AG04450 (cell line): ENCODE measurements around the gene ZNF143. TPM values are rescaled to one million over a fixed set of nuclear protein-coding genes. Genes with fewer than 3 reads are reported as not detected.

Experiments used
- CTCF ChIA-PET: fragments of 300-600, 350-600 bp; formaldehyde crosslinking; extraction: SDS; loops from one replicate; lab custom pipeline; 2022; ENCODE audit warnings: antibody characterized with exemption, inconsistent platforms; lab: Charles Lee
- POLR2A ChIA-PET: fragments of 350-600 bp; formaldehyde crosslinking; extraction: SDS; loops from one replicate; lab custom pipeline; 2021; ENCODE audit warnings: antibody characterized with exemption, inconsistent platforms; lab: Yijun Ruan, JAX
- DNase-seq: peaks from one replicate; pipeline ENCODE4 v3.0.0-alpha.2; 2011; ENCODE audit warnings: low read depth, low spot score
- H3K27ac ChIP-seq: one replicate; pipeline ENCODE4 v1.5.1; 2012; ENCODE audit warnings: low read depth, low read length, control low read depth
- H3K27me3 ChIP-seq: one replicate; pipeline ENCODE4 v1.6.0; 2012; ENCODE audit warnings: low read length; ENCODE audit not compliant: control insufficient read depth, insufficient read depth
- H3K4me3 ChIP-seq: 2 replicates; pipeline ENCODE4 v1.5.1; 2011; ENCODE audit warnings: mild to moderate bottlenecking, low read depth, low read length, control low read depth
- H3K9me3 ChIP-seq: 2 replicates; pipeline ENCODE4 v1.5.1; 2012; ENCODE audit warnings: low read length; ENCODE audit not compliant: control insufficient read depth, insufficient read depth
- polyA plus RNA-seq: library from polyadenylated mRNA; depleted of rRNA; stranded (reverse); fragments of >200 nt; gene quantifications from 2 replicates; pipeline ENCODE4 v1.2.3, GENCODE V29; 2011
- TF ChIP-seq, protein P1 (sequence below): IDR thresholded peaks from 2 replicates; pipeline ENCODE4 v1.5.1; 2011; ENCODE audit warnings: low read depth, low read length, control low read depth, inconsistent platforms

Gene ZNF143
- polyA plus RNA-seq, 1 experiment = 29.4 TPM

DNA sequence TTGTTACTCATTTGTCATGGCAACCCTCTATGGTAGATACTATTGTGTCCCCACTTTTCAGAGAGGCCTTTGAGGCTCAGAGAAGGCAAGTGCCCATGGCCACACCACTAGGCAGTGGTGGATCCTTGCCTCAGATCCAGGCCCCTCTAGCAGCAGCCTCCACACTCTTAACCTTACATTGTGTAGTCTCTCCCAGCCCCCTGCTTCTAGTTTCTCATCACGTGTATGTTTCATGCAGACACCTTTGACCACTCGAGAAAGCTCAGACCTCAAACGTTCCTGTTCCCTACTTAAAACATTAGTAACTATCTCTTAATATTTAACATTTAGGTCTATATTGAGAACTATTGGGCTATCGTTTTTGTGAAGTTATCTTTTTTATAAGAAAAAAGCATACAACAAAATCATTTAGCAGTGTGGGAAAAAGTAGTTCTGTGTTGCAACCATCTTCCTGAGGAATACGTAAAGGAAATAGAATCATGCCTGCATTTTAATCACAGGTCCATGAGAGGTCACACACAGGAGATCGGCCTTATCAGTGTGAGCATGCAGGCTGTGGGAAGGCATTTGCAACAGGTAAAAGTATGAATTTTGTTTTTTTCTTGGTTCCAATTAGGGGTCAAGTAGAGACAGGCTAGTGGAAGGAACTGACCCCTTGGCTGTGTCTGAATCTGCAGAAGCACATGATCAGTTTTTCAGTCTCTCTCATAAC lies 35.1 kb downstream of the ZNF143 start:
- Histone ChIP-seq H3K4me3 (no peak overlapping the region), H3K9me3 (no peaks in the 10 kb centered on the region), H3K27ac (no peak overlapping the region), H3K27me3 (no peaks in the 10 kb centered on the region)
- ChIA-PET CTCF (no interaction called here), POLR2A (no interaction called here)
- no peak for DNase-seq
- TF ChIP-seq, protein P1, sequence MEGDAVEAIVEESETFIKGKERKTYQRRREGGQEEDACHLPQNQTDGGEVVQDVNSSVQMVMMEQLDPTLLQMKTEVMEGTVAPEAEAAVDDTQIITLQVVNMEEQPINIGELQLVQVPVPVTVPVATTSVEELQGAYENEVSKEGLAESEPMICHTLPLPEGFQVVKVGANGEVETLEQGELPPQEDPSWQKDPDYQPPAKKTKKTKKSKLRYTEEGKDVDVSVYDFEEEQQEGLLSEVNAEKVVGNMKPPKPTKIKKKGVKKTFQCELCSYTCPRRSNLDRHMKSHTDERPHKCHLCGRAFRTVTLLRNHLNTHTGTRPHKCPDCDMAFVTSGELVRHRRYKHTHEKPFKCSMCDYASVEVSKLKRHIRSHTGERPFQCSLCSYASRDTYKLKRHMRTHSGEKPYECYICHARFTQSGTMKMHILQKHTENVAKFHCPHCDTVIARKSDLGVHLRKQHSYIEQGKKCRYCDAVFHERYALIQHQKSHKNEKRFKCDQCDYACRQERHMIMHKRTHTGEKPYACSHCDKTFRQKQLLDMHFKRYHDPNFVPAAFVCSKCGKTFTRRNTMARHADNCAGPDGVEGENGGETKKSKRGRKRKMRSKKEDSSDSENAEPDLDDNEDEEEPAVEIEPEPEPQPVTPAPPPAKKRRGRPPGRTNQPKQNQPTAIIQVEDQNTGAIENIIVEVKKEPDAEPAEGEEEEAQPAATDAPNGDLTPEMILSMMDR = no peak

DNA sequence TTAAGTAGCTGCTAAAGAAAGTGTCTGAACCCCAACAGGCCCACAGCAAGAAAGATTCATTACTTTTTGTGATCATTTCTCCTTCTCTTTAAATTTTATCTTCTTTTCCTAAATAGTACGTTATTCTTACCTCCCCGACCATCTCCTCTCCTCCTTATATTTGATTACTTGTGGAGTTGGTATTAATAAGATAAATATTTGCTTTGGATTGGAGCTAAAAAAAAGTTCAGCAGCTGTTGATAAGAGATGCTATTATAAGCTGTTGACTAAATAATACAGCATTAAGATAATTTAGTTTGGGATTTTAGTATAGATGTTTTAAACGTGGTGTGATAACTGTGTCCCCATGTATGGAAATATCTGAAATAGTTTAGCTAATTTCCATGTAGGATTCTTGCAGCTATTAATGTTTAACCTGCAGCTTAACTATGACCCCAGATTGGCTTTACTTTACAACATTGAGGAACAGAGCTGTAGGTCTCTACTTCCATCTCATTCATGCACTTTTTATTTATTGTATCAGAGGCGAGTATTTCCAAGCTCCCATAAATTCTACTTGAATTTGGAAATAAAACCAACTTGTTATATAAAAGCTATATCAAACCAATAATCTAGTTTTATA lies 37.8 kb downstream of the ZNF143 start:
- POLR2A ChIA-PET = interaction anchor here (0.5 to 1.3 kb wide), 5 partner anchors 9 to 599 kb away, joined by 3 to 8 read pairs (median 8); partner anchors contain the start of gene ZNF143
- CTCF ChIA-PET = interaction anchor here (0.6 to 3.2 kb wide), 5 partner anchors 8 to 483 kb away, joined by 3 to 56 read pairs (median 4); no protein-coding TSS in a partner anchor
- DNase-seq = no peak
- H3K4me3 ChIP-seq = no peak overlapping the region
- no peaks in the 10 kb centered on the region for H3K27me3 ChIP-seq
- H3K9me3 ChIP-seq = no peaks in the 10 kb centered on the region
- TF ChIP-seq, protein P1 = no peak
- no peak overlapping the region for H3K27ac ChIP-seq

DNA sequence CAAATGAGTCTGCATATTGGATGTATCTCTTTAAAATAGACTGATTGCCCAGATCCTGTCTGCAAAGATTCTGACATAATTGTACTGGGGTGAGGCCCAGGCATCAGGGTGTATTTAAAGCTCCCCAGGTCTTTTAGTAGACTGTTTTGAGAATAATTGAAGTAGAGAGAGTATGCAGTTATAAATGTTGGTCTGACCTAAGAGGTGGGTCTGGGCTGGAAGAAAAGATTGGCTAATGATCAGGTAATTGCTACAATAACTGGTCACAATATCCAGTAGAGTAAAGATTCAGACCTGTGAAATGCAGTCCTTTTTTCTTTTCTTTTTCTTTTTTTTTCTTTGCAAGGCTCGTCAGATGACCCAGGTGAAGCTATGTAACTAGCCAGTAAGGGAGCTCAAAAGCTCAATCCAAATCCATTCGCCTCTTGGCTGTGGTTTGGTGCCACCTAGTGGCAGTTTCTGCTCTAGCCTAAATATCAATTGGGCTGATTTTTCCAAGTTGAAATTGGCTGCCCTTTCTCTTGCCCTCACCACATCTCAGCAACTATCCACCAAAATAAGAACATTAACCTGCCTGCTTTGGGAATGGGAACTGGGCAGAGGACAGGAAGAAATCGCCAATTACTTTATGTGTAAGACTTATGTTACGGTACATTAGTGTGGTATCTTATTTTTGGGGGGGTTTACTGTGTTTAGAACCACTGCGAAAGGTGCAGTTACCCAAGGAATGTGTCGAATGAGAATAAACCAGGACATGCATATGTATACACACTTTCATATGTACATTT lies 45.9 kb downstream of the ZNF143 start:
- H3K9me3 ChIP-seq = no peaks in the 10 kb centered on the region
- ChIA-PET CTCF (interaction anchor here (0.5 to 3.7 kb wide), 71 partner anchors 9 to 697 kb away, joined by 3 to 61 read pairs (median 4); partner anchors contain the start of genes TMEM41B and ZNF143), POLR2A (interaction anchor here (0.9 to 1.8 kb wide), 2 partner anchors 46 to 69 kb away, joined by 3 to 15 read pairs; partner anchors contain the start of gene ZNF143)
- peak; percentile 39 for DNase-seq
- TF ChIP-seq, protein P1 = peak; percentile 96
- H3K27ac ChIP-seq = no peak overlapping the region
- H3K27me3 ChIP-seq = no peaks in the 10 kb centered on the region
- no peak overlapping the region for H3K4me3 ChIP-seq

DNA sequence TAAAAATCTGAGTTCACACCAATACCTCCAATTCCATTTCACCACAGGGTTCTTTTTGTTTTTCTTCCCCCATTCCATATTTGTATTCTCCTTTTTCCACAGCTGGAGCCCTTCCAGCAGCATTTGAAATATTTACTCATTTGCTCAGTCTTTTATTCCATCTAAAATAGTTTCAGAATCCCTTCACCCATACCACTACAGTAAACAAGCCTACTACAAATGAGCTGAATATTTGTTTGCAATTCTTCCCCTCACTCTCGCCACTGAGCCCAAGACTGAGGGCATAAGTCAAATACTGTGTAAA lies 46.4 kb downstream of the ZNF143 start:
- Histone ChIP-seq H3K27me3 (no peaks in the 10 kb centered on the region), H3K9me3 (no peaks in the 10 kb centered on the region), H3K4me3 (no peak overlapping the region), H3K27ac (no peak overlapping the region)
- ChIA-PET POLR2A (interaction anchor here (0.9 to 1.8 kb wide), 2 partner anchors 47 to 68 kb away, joined by 3 to 15 read pairs; partner anchors contain the start of gene ZNF143), CTCF (interaction anchor here (0.5 to 3.7 kb wide), 40 partner anchors 9 to 813 kb away, joined by 3 to 61 read pairs (median 4); partner anchors contain the start of gene DENND5A)
- no peak for DNase-seq
- TF ChIP-seq, protein P1 = no peak
